ENCODE measurements around the gene PBX3.

- TF ChIP-seq EP300 (IDR thresholded peaks at IDR 0.05) = no peak
- no peak for TF ChIP-seq CTCF (IDR thresholded peaks at IDR 0.05)
Measured at GRCh38 chr9:125812403-125812802, 65.2 kb downstream of the PBX3 start.
